ENCODE measurements around the gene NAGS. TPM values are rescaled to one million over a fixed set of nuclear protein-coding genes. Genes with fewer than 3 reads are reported as not detected.
A peak's percentile ranks its signal among the peaks of the same experiment; 100 is the strongest.
"Not testable (repeated sequence)": the region's sequence is repeated elsewhere in the genome, so short reads cannot be mapped to it uniquely, and the experiment has no call there.

The NAGS gene
- 1 to 10 TPM in 2 of 4 donors, under 1 TPM in 2; 0.73 to 1.9 (median 0.99) TPM for total RNA-seq

GRCh38 chr17:44004077-44004760 lies at the start of gene NAGS:
TSS of gene NAGS (plus strand) at chr17:44004622. CDS start at chr17:44004664, 42 bp downstream.
- DNase-seq (ENCODE audit: low spot score in 2 of 2), result peak in 1 of 2 donors; percentile 72
- H3K4me1 ChIP-seq, result peaks cover 41% of the 10 kb centered on the region
- no peak within 1 kb of the TSS for H3K27ac ChIP-seq
- H3K4me3 ChIP-seq, result peak within 1 kb of the TSS; percentile 57
- no peaks in the 10 kb centered on the region for H3K9me3 ChIP-seq
- TF ChIP-seq CTCF (IDR thresholded peaks at IDR 0.05) (no peak), POLR2AphosphoS5 (IDR thresholded peaks at IDR 0.05) (no peak), POLR2A (IDR thresholded peaks at IDR 0.05) (no peak), EP300 (IDR thresholded peaks at IDR 0.05) (no peak)
- peaks cover 22% of the 10 kb centered on the region for H3K27me3 ChIP-seq
- H3K36me3 ChIP-seq, result no peaks in the 10 kb centered on the region
- 39% methylated on average over 10 of the region's 25 CpGs for WGBS

- Histone ChIP-seq H3K4me1 (peaks cover 11% of the 10 kb centered on the region), H3K27me3 (peaks cover 37% of the 10 kb centered on the region), H3K27ac (no peak overlapping the region), H3K9me3 (no peaks in the 10 kb centered on the region), H3K4me3 (no peak overlapping the region), H3K36me3 (no peaks in the 10 kb centered on the region)
- no peak for DNase-seq (ENCODE audit: low spot score in 2 of 2)
- TF ChIP-seq CTCF (IDR thresholded peaks at IDR 0.05) (no peak), EP300 (IDR thresholded peaks at IDR 0.05) (no peak), POLR2A (IDR thresholded peaks at IDR 0.05) (no peak), POLR2AphosphoS5 (IDR thresholded peaks at IDR 0.05) (no peak)
- 96% methylated on average over 7 of the region's 8 CpGs for WGBS
Observed at GRCh38 chr17:43956222-43956621, 48.2 kb upstream of the NAGS start.

- Histone ChIP-seq H3K27me3 (peaks cover 16% of the 10 kb centered on the region), H3K4me1 (no peaks in the 10 kb centered on the region), H3K9me3 (no peaks in the 10 kb centered on the region), H3K36me3 (no peaks in the 10 kb centered on the region), H3K27ac (no peak overlapping the region), H3K4me3 (no peak overlapping the region)
- WGBS, result 64% methylated on average over 2 of the region's 2 CpGs
- DNase-seq (ENCODE audit: low spot score in 2 of 2), result no peak
- TF ChIP-seq POLR2A (IDR thresholded peaks at IDR 0.05) (no peak), EP300 (IDR thresholded peaks at IDR 0.05) (no peak), CTCF (IDR thresholded peaks at IDR 0.05) (no peak), POLR2AphosphoS5 (IDR thresholded peaks at IDR 0.05) (no peak)
Observed at GRCh38 chr17:43958748-43959352, 45.6 kb upstream of the NAGS start.

GRCh38 chr17:43961292-43961691 lies 43.1 kb upstream of the NAGS start:
- H3K27ac ChIP-seq; DNase-seq (ENCODE audit: low spot score in 2 of 2); H3K36me3 ChIP-seq; H3K4me3 ChIP-seq; H3K4me1 ChIP-seq; H3K9me3 ChIP-seq; H3K27me3 ChIP-seq: not testable (repeated sequence)
- 98% methylated on average over 6 of the region's 6 CpGs for WGBS

- no peak overlapping the region for H3K4me3 ChIP-seq
- no peak for DNase-seq (ENCODE audit: low spot score in 2 of 2)
- no peak overlapping the region for H3K27ac ChIP-seq
- H3K9me3 ChIP-seq, result no peaks in the 10 kb centered on the region
- no peak for TF ChIP-seq CTCF (IDR thresholded peaks at IDR 0.05)
- no peak for TF ChIP-seq POLR2AphosphoS5 (IDR thresholded peaks at IDR 0.05)
- no peak for TF ChIP-seq POLR2A (IDR thresholded peaks at IDR 0.05)
- no peak for TF ChIP-seq EP300 (IDR thresholded peaks at IDR 0.05)
- WGBS, result 88% methylated on average over 2 of the region's 2 CpGs
- H3K36me3 ChIP-seq, result no peaks in the 10 kb centered on the region
- peaks cover 6% of the 10 kb centered on the region for H3K27me3 ChIP-seq
- H3K4me1 ChIP-seq, result no peaks in the 10 kb centered on the region
Observed at GRCh38 chr17:43961954-43962353, 42.5 kb upstream of the NAGS start.
